Epidermal melanocyte (primary cell): ENCODE results near the gene GLYATL2.

Experiments
- DNase-seq: peaks from one replicate; pipeline ENCODE4 v3.0.0; 2011; ENCODE audit warnings: low spot score; ENCODE audit not compliant: insufficient read length

Gene GLYATL2

GRCh38 chr11:58801302-58801701, 43.2 kb downstream of the GLYATL2 start:
- DNase-seq: no peak

GRCh38 chr11:58796333-58796732, 48.2 kb downstream of the GLYATL2 start:
- DNase-seq: no peak

- no peak for DNase-seq
These were observed 56.0 kb downstream of the GLYATL2 start for GRCh38 chr11:58788355-58789023.

GRCh38 chr11:58787903-58788302, 56.6 kb downstream of the GLYATL2 start:
- no peak for DNase-seq

GRCh38 chr11:58786693-58787092, 57.8 kb downstream of the GLYATL2 start:
- no peak for DNase-seq

DNA sequence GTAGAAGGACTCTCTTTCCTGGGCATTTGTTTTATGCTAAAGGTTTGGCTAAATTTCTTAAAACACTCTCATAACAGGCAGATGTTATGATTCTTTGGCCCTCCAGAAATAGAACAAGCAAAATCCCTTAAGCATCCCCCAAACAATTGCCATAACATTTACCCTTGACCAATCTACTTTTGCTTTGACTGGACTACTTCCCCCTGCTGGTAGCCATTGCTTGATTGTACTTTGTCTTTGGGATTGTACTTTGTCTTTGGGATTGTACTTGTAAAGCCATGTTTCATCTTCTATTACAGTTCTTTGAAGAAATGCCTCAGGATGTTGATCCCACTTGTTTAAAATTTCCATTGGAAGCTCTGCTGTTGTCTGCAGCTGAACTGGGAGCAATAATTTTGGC, 59.5 kb downstream of the GLYATL2 start:
- no peak for DNase-seq
